Neural progenitor cell (in vitro differentiated cells): Measurements from ENCODE around the gene GPR137B.

Experiments
- CTCF ChIP-seq: fragments of 200-600 bp; sonication (generic); IDR thresholded peaks from 2 replicates; pipeline ENCODE4 v1.5.1; 2017; ENCODE audit warnings: antibody characterized with exemption, mild to moderate bottlenecking
- EZH2 ChIP-seq: fragments of 200-600 bp; sonication (generic); IDR thresholded peaks from 2 replicates; pipeline ENCODE4 v1.6.1; 2017; ENCODE audit warnings: antibody characterized with exemption, mild to moderate bottlenecking, moderate library complexity

GRCh38 chr1:236253918-236254637, 111.7 kb downstream of the GPR137B start:
- no peak for TF ChIP-seq CTCF
- TF ChIP-seq EZH2 = no peak
